ENCODE measurements around the gene MARS1.

- no peak for TF ChIP-seq POLR2A (IDR thresholded peaks at IDR 0.05)
- TF ChIP-seq, protein P1, sequence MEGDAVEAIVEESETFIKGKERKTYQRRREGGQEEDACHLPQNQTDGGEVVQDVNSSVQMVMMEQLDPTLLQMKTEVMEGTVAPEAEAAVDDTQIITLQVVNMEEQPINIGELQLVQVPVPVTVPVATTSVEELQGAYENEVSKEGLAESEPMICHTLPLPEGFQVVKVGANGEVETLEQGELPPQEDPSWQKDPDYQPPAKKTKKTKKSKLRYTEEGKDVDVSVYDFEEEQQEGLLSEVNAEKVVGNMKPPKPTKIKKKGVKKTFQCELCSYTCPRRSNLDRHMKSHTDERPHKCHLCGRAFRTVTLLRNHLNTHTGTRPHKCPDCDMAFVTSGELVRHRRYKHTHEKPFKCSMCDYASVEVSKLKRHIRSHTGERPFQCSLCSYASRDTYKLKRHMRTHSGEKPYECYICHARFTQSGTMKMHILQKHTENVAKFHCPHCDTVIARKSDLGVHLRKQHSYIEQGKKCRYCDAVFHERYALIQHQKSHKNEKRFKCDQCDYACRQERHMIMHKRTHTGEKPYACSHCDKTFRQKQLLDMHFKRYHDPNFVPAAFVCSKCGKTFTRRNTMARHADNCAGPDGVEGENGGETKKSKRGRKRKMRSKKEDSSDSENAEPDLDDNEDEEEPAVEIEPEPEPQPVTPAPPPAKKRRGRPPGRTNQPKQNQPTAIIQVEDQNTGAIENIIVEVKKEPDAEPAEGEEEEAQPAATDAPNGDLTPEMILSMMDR (IDR thresholded peaks at IDR 0.05): no peak
Measured at GRCh38 chr12:57553343-57554202, 65.7 kb downstream of the MARS1 start.
